HL-60 (cell line): ENCODE measurements around the gene CIB4.

Experiments
- CTCF ChIP-seq: IDR thresholded peaks from one replicate; pipeline ENCODE4 v1.5.1; 2011; ENCODE audit warnings: low read length, control low read depth, inconsistent platforms; ENCODE audit not compliant: insufficient read depth
- GABPA ChIP-seq: IDR thresholded peaks from 2 replicates; pipeline ENCODE4 v1.6.1; 2012; ENCODE audit warnings: low read depth

GRCh38 chr2:26599387-26599786 lies 41.8 kb downstream of the CIB4 start:
- no peak for TF ChIP-seq CTCF
- TF ChIP-seq GABPA: no peak
